Measurements from ENCODE around the gene HESX1.

DNA sequence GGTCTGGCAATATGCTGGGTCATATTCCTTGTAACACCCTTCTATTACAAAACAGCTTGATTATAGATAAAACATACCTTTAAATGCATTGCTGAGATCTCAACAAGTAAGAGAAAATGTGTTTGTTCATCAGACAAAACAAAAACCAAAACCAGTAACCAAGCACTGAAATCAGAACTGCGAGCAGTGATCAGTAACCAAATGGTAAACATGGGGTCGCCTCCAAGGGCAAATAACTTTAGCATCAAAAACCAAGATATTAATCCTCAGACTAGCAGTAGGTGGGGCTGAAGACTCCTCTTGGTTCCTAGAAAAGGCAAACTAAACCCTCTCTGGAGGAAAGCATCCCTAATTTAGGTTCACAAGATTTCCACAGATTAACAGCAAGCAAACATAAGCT lies 6.6 kb upstream of the HESX1 start:
- no peak for TF ChIP-seq CTCF (conservative IDR thresholded peaks at IDR 0.05; ENCODE audit: low read length)
- no peak for TF ChIP-seq EZH2phosphoT487 (IDR thresholded peaks at IDR 0.05; ENCODE audit: borderline replicate concordance)

All from Loucy (cell line).